HG02981 (cell line): ENCODE data around the gene MYO7B.

Experiments used
- ATAC-seq: cut with Tn5 transposase; IDR thresholded peaks from one replicate; pipeline ENCODE4 v1.9.1; 2021; ENCODE audit warnings: mild to moderate bottlenecking, moderate library complexity; ENCODE audit not compliant: unreplicated experiment

The MYO7B gene

GRCh38 chr2:127586136-127586535 lies 50.7 kb downstream of the MYO7B start:
- no peak for ATAC-seq

- ATAC-seq: no peak
Measured at GRCh38 chr2:127586746-127587295, 51.3 kb downstream of the MYO7B start.

- ATAC-seq: no peak
Measured at GRCh38 chr2:127588241-127588640, 52.8 kb downstream of the MYO7B start.

- no peak for ATAC-seq
Measured at GRCh38 chr2:127589358-127589757, 53.9 kb downstream of the MYO7B start.

GRCh38 chr2:127589841-127590240 lies 54.4 kb downstream of the MYO7B start:
- no peak for ATAC-seq

GRCh38 chr2:127590386-127591190 lies 55.1 kb downstream of the MYO7B start:
- no peak for ATAC-seq

- ATAC-seq: peak; percentile 82
Measured at GRCh38 chr2:127591221-127591923, 55.9 kb downstream of the MYO7B start.

GRCh38 chr2:127592761-127593227 lies 57.3 kb downstream of the MYO7B start:
- ATAC-seq: no peak

- no peak for ATAC-seq
Measured at GRCh38 chr2:127593228-127594115, 58.0 kb downstream of the MYO7B start.

GRCh38 chr2:127594116-127594591 lies 58.7 kb downstream of the MYO7B start:
- no peak for ATAC-seq

- no peak for ATAC-seq
Measured at GRCh38 chr2:127596311-127597045, 61.0 kb downstream of the MYO7B start.

- no peak for ATAC-seq
Measured at GRCh38 chr2:127597046-127597983, 61.8 kb downstream of the MYO7B start.

- ATAC-seq: no peak
Measured at GRCh38 chr2:127597984-127598380, 62.5 kb downstream of the MYO7B start.

- ATAC-seq: no peak
Measured at GRCh38 chr2:127598711-127599110, 63.2 kb downstream of the MYO7B start.

- no peak for ATAC-seq
Measured at GRCh38 chr2:127599211-127599610, 63.7 kb downstream of the MYO7B start.

- no peak for ATAC-seq
Measured at GRCh38 chr2:127604986-127605385, 69.5 kb downstream of the MYO7B start.

GRCh38 chr2:127605691-127606263 lies 70.3 kb downstream of the MYO7B start:
- no peak for ATAC-seq

GRCh38 chr2:127606625-127607398 lies 71.3 kb downstream of the MYO7B start:
- no peak for ATAC-seq
